ENCODE measurements around the gene GPATCH8.

DNA sequence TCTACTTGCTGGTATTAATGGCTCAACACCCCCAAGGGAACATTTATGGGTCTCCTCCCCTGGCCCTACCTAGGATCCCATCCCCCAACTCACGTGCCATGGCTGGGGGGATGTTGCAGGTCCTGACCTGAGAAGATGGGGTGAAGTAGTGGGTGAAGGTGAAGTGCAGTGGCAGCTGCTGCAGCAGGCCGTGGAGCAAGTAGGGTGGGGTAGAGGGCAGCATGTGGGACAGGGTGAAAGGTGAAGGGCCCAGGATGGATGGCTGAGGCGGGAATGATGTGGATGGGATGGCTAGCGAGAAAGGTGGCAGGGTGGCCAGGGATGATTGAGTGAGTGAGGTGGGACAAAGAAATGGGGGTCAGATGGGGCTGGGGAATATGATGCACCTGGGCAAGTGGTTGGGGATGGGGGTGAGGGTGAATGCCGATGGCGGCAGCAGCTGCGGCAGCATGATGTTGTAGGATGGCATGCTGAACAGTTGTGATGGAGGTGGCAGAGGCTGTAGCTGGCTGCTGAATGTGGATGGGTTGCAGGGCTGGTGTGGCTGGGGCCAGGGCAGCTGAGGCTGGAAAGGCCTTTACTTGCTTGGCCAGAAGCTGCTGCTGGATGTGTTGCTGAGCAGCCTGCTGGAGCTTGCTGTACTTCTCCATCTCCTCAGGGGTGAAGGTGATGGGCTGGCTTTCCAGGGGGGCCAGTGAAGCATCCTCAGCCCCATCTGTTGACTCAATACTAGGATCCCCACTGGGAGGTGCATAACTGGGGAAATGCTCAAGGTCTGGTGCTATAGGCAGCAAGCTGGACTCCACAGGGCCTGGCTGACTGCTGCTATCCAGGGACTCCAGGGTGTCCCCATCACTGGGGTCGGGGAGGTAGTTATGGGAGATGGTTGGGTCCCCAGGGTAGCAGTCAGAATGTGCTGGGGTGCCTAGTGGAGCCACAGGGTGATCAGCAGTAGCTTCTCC lies 105.4 kb downstream of the GPATCH8 start:
- TF ChIP-seq, protein P1, sequence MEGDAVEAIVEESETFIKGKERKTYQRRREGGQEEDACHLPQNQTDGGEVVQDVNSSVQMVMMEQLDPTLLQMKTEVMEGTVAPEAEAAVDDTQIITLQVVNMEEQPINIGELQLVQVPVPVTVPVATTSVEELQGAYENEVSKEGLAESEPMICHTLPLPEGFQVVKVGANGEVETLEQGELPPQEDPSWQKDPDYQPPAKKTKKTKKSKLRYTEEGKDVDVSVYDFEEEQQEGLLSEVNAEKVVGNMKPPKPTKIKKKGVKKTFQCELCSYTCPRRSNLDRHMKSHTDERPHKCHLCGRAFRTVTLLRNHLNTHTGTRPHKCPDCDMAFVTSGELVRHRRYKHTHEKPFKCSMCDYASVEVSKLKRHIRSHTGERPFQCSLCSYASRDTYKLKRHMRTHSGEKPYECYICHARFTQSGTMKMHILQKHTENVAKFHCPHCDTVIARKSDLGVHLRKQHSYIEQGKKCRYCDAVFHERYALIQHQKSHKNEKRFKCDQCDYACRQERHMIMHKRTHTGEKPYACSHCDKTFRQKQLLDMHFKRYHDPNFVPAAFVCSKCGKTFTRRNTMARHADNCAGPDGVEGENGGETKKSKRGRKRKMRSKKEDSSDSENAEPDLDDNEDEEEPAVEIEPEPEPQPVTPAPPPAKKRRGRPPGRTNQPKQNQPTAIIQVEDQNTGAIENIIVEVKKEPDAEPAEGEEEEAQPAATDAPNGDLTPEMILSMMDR (IDR thresholded peaks at IDR 0.05), result no peak
- TF ChIP-seq POLR2A (IDR thresholded peaks at IDR 0.05), result no peak
- TF ChIP-seq POLR2AphosphoS5 (IDR thresholded peaks at IDR 0.05), result no peak
- no peak for TF ChIP-seq EP300 (IDR thresholded peaks at IDR 0.05)
